K562 (cell line): ENCODE results near the gene MIDN. TPM values are rescaled to one million over a fixed set of nuclear protein-coding genes. Genes with fewer than 3 reads are reported as not detected.
A peak's percentile ranks its signal among the peaks of the same experiment; 100 is the strongest.

Experiments used
- ATAC-seq: fragments of 200-7000 bp; cut with Tn5 transposase; 3 replicates; pipeline ENCODE4 v1.9.1; 2020; ENCODE audit warnings: moderate library complexity
- BruUV-seq: library from RNA; stranded (reverse); fragments of 400-500 nt; replicated peaks from 2 replicates; lab custom pipeline; 2021; lab: Mats Ljungman, UMichigan
- CTCF ChIA-PET: fragments of 300-600 bp; formaldehyde crosslinking; extraction: SDS; loops from one replicate; lab custom pipeline; 2021; ENCODE audit warnings: low intra/inter-chr PET ratio; lab: Yijun Ruan, JAX
- POLR2A ChIA-PET: fragments of 300-600, 350-650 bp; sonication (Branson Sonifier 250); formaldehyde crosslinking; extraction: SDS; loops from one replicate; lab custom pipeline; 2021; ENCODE audit warnings: antibody characterized with exemption, inconsistent platforms; lab: Yijun Ruan, JAX
- DNase-seq, 4 experiments: peaks; one replicate each; pipeline versions ENCODE4 v3.0.0 to v3.0.0-alpha.2; 2011 to 2018; ENCODE audit warnings: low spot score in 3 of 4, mixed read lengths in 3 of 4; ENCODE audit errors: extremely low read depth in 1 of 4
- FAIRE-seq: peaks from 2 replicates; lab custom pipeline; 2011; peaks lifted over from hg19 to GRCh38; lab: Jason Lieb, UNC
- H2AFZ ChIP-seq: 2 replicates; pipeline ENCODE4 v1.6.0; 2011; ENCODE audit warnings: low read depth, low read length, control low read depth, inconsistent platforms
- H3K27ac ChIP-seq: fragments of 200-600 bp; 3 replicates; pipeline ENCODE4 v1.8.0; 2011; ENCODE audit warnings: low read depth, mild to moderate bottlenecking, control low read depth, inconsistent platforms, low read length, moderate library complexity, mixed read lengths; ENCODE audit errors: extremely low read depth
- H3K27me3 ChIP-seq, 2 experiments: fragments of 300-600 bp in 1 of 2; 2 replicates in 1 of 2; 3 replicates in 1 of 2; pipeline versions ENCODE4 v1.6.0 to v1.8.0; 2011; ENCODE audit warnings: inconsistent platforms in 2 of 2, low read length in 2 of 2, mild to moderate bottlenecking in 1 of 2, mixed read lengths in 1 of 2, moderate library complexity in 1 of 2; ENCODE audit not compliant: control insufficient read depth in 2 of 2, insufficient read depth in 2 of 2
- H3K36me3 ChIP-seq: fragments of 300-600 bp; 3 replicates; pipeline ENCODE4 v1.8.0; 2011; ENCODE audit warnings: mild to moderate bottlenecking, low read length, inconsistent platforms; ENCODE audit not compliant: control insufficient read depth, insufficient read depth
- H3K4me1 ChIP-seq, 2 experiments: fragments of 200-600 bp in 1 of 2; replicated peaks in 1 of 2; 2 replicates in 1 of 2; 3 replicates in 1 of 2; pipeline versions ENCODE4 v1.5.1 to v1.8.0; 2011; ENCODE audit warnings: inconsistent platforms in 2 of 2, low read length in 2 of 2, mild to moderate bottlenecking in 1 of 2, mixed read lengths in 1 of 2, moderate library complexity in 1 of 2; ENCODE audit not compliant: control insufficient read depth in 2 of 2, insufficient read depth in 2 of 2
- H3K4me2 ChIP-seq: 2 replicates; pipeline ENCODE4 v1.6.1; 2011; ENCODE audit warnings: low read length, control low read depth, inconsistent platforms, mixed read lengths; ENCODE audit not compliant: insufficient read depth
- H3K4me3 ChIP-seq: fragments of 200-600 bp; sonication (generic), shearing (Covaris generic); 2 replicates; pipeline ENCODE4 v1.5.1; 2016; ENCODE audit warnings: control low read depth, inconsistent platforms
- H3K79me2 ChIP-seq: fragments of 200-600 bp; 3 replicates; pipeline ENCODE4 v1.8.0; 2011; ENCODE audit warnings: low read length, inconsistent platforms; ENCODE audit not compliant: control insufficient read depth, insufficient read depth
- H3K9ac ChIP-seq, 2 experiments: 2 replicates each; pipeline versions ENCODE4 v1.6.0 to v1.6.1; 2011; ENCODE audit warnings: low read depth in 2 of 2, low read length in 2 of 2, control low read depth in 1 of 2, inconsistent platforms in 1 of 2, mild to moderate bottlenecking in 1 of 2, mixed read lengths in 1 of 2; ENCODE audit not compliant: insufficient read depth in 1 of 2
- H3K9me1 ChIP-seq: one replicate; pipeline ENCODE4 v1.6.0; 2011; ENCODE audit warnings: inconsistent platforms, mild to moderate bottlenecking, low read length, moderate library complexity; ENCODE audit not compliant: control insufficient read depth, insufficient read depth
- H3K9me3 ChIP-seq: replicated peaks from 2 replicates; pipeline ENCODE4 v1.5.1; 2011; ENCODE audit warnings: low read depth, low read length, inconsistent platforms; ENCODE audit not compliant: control insufficient read depth, insufficient read depth
- H4K20me1 ChIP-seq: replicated peaks from 2 replicates; pipeline ENCODE4 v1.6.1; 2011; ENCODE audit warnings: low read length, inconsistent platforms, mixed read lengths; ENCODE audit not compliant: control insufficient read depth, insufficient read depth
- BMI1 ChIP-seq: fragments of 150-350 bp; IDR thresholded peaks from 2 replicates; pipeline ENCODE4 v1.6.1; 2014; ENCODE audit warnings: low read length
- CHD2 ChIP-seq: IDR thresholded peaks from 2 replicates; pipeline ENCODE4 v1.6.1; 2011; ENCODE audit warnings: low read depth, low read length
- E2F6 ChIP-seq, 2 experiments: IDR thresholded peaks; 2 replicates each; pipeline ENCODE4 v1.6.1; 2011; ENCODE audit warnings: borderline replicate concordance in 1 of 2, control low read depth in 1 of 2, low read depth in 1 of 2, low read length in 1 of 2, mild to moderate bottlenecking in 1 of 2, mixed read lengths in 1 of 2, moderate library complexity in 1 of 2; ENCODE audit not compliant: insufficient read depth in 1 of 2, insufficient read length in 1 of 2, poor library complexity in 1 of 2, severe bottlenecking in 1 of 2; ENCODE audit errors: extremely low read depth in 1 of 2
- FOXK1 ChIP-seq: sonication (generic); formaldehyde crosslinking; IDR thresholded peaks from 2 replicates; pipeline ENCODE4 v1.8.0; 2022; ENCODE audit warnings: missing genetic modification reagents, mild to moderate bottlenecking, borderline replicate concordance
- KDM5B ChIP-seq: fragments of 200-600 bp; sonication (generic); IDR thresholded peaks from 2 replicates; pipeline ENCODE4 v1.6.1; 2012; ENCODE audit warnings: low read depth, mild to moderate bottlenecking, moderate library complexity, low read length, control low read depth, inconsistent platforms; ENCODE audit not compliant: insufficient replicate concordance
- KLF13 ChIP-seq: fragments of 450-650 bp; IDR thresholded peaks from 2 replicates; pipeline ENCODE4 v1.6.1; 2016; ENCODE audit warnings: missing genetic modification characterization, low read depth, mild to moderate bottlenecking, missing compliant biosample characterization, moderate library complexity, borderline replicate concordance
- POLR2A ChIP-seq: fragments of 450-650 bp; conservative IDR thresholded peaks from 2 replicates; pipeline ENCODE4 v1.6.1; 2016
- POLR2AphosphoS2 ChIP-seq: IDR thresholded peaks from 2 replicates; pipeline ENCODE4 v1.6.1; 2012; ENCODE audit warnings: low read length, improper control_type of control experiment
- RBFOX2 ChIP-seq: fragments of 200-400 bp; formaldehyde crosslinking; IDR thresholded peaks from 2 replicates; pipeline ENCODE4 v1.6.1; 2017; ENCODE audit warnings: low read depth, mild to moderate bottlenecking, low read length, moderate library complexity
- SAP30 ChIP-seq: fragments of 200-600 bp; sonication (generic); IDR thresholded peaks from 2 replicates; pipeline ENCODE4 v1.6.1; 2012; ENCODE audit warnings: borderline replicate concordance, low read depth, mild to moderate bottlenecking, moderate library complexity, low read length, control low read depth, inconsistent platforms; ENCODE audit not compliant: insufficient read depth, poor library complexity, severe bottlenecking
- SMAD4 ChIP-seq: fragments of 250-450 bp; sonication (Bioruptor Pico); conservative IDR thresholded peaks from 2 replicates; pipeline ENCODE4 v1.8.0; 2021; ENCODE audit warnings: inconsistent platforms, mild to moderate bottlenecking, moderate library complexity
- SNRNP70 ChIP-seq: fragments of 200-400 bp; formaldehyde crosslinking; optimal IDR thresholded peaks from 2 replicates; pipeline ENCODE3; 2017; ENCODE audit warnings: low read depth, low read length
- SUPT5H ChIP-seq: fragments of 450-650 bp; IDR thresholded peaks from 2 replicates; pipeline ENCODE4 v1.6.1; 2016
- TEAD2 ChIP-seq: fragments of 450-650 bp; IDR thresholded peaks from 2 replicates; pipeline ENCODE4 v1.6.1; 2016; ENCODE audit warnings: missing genetic modification characterization, control low read depth, missing compliant biosample characterization
- XRCC3 ChIP-seq: fragments of 450-650 bp; IDR thresholded peaks from 2 replicates; pipeline ENCODE4 v1.6.1; 2017; ENCODE audit warnings: mild to moderate bottlenecking, moderate library complexity
- ZBTB34 ChIP-seq: fragments of 250-450 bp; sonication (Bioruptor Pico); IDR thresholded peaks from 2 replicates; pipeline ENCODE4 v1.8.0; 2021; ENCODE audit warnings: mild to moderate bottlenecking, moderate library complexity
- ZNF232 ChIP-seq: sonication (generic); formaldehyde crosslinking; IDR thresholded peaks from 2 replicates; pipeline ENCODE4 v1.8.0; 2022; ENCODE audit warnings: mild to moderate bottlenecking, missing genetic modification reagents
- ZNF41 ChIP-seq: fragments of 250-450 bp; sonication (Bioruptor Pico); conservative IDR thresholded peaks from 2 replicates; pipeline ENCODE4 v1.4.0; 2020; ENCODE audit warnings: mild to moderate bottlenecking
- ZNF644 ChIP-seq: fragments of 200-800 bp; sonication (Bioruptor generic); IDR thresholded peaks from 2 replicates; pipeline ENCODE4 v1.6.1; 2016; ENCODE audit warnings: low read depth, missing genetic modification characterization, missing compliant biosample characterization
- WGBS: fragments of 100-300 bp; shearing (Covaris generic); methylation state at CpG from one replicate; pipeline ENCODE4 v1.1.6; 2016; ENCODE audit warnings: low coverage, mixed read lengths; ENCODE audit not compliant: insufficient coverage; ENCODE audit errors: missing lambda C conversion rate; 5-methylcytosine and 5-hydroxymethylcytosine counted together
- in situ Hi-C: fragments of 300-500 bp; cut with MboI; formaldehyde crosslinking; loops from 4 replicates; pipeline ENCODE4 v1.15.0; 2018; ENCODE audit warnings: inconsistent platforms, mixed read lengths
- intact Hi-C: fragments of 100-400 bp; cut with micrococcal nuclease; formaldehyde crosslinking; loops from 2 replicates; pipeline ENCODE4 v1.14.2; 2022
- polyA plus RNA-seq, 8 experiments: library from polyadenylated mRNA; depleted of rRNA in 4 of 8; stranded (reverse) in 5 of 8; unstranded in 3 of 8; fragments of >200 nt; fragmentation: Nextera tagmentation in 2 of 8; fragmentation: Illumina TruSeq in 1 of 8; extraction: Ambion mirVana in 2 of 8; extraction: Trizol in 1 of 8; gene quantifications; 2 replicates each; pipeline versions ENCODE4 v1.2.1 to v1.2.3, GENCODE V29; 2011 to 2014; ENCODE audit warnings: inconsistent platforms in 1 of 8, missing spikeins in 1 of 8
- total RNA-seq, 7 experiments: library from RNA; depleted of rRNA in 6 of 7; stranded (reverse); fragments of >200 nt in 6 of 7; fragmentation: Illumina TruSeq in 2 of 7; extraction: Trizol in 2 of 7; gene quantifications; 2 replicates each; pipeline versions ENCODE4 v1.2.1 to v1.2.3, GENCODE V29; 2011 to 2021; ENCODE audit warnings: low replicate concordance in 1 of 7

MIDN gene
- total and polyA plus RNA-seq, 9 of the 15 experiments (the other 6 are each of a cell fraction or from before 2014, with no cell fraction given) = 0.17 to 120 (median 10.1) TPM

GRCh38 chr19:1245494-1246264 is 2.7 kb upstream of the MIDN start:
- Histone ChIP-seq H2AFZ (no peak overlapping the region), H3K4me2 (no peak overlapping the region), H3K27ac (peak overlapping the region; percentile 69; the same call in 1 of the 3 replicates), H3K4me1 (peaks cover 47 to 95% of the 10 kb centered on the region in 2 experiments), H4K20me1 (0 out of 2 replicates have a peak, but pooled peaks cover 5% of the 10 kb centered on the region), H3K9me1 (peaks cover 4% of the 10 kb centered on the region), H3K9me3 (no peaks in the 10 kb centered on the region), H3K36me3 (peaks cover 42% of the 10 kb centered on the region; the same call in 2 of the 3 replicates), H3K79me2 (peaks cover 54% of the 10 kb centered on the region), H3K9ac (peak overlapping the region in 1 of 2 experiments; percentile 98; a peak in 2 of 4 replicates), H3K27me3 (no peaks in the 10 kb centered on the region), H3K4me3 (no peak overlapping the region)
- FAIRE-seq = no peak
- intact Hi-C loops = no loop called here
- CTCF ChIA-PET = interaction anchor here (4.5 kb wide), 1 partner anchor 22 kb away, joined by 51 read pairs; no protein-coding TSS in a partner anchor
- ATAC-seq = no peak
- WGBS = 66% methylated on average over 18 of the region's 26 CpGs
- in situ Hi-C loops = loop anchor here (25.0 kb wide), 1 partner anchor 483 kb away; the partner anchor contains the start of gene MISP
- no TSS peak for BruUV-seq
- POLR2A ChIA-PET = interaction anchor here (0.6 to 5.6 kb wide), 3 partner anchors 23 to 31 kb away, joined by 3 to 90 read pairs (median 4); partner anchors contain the start of gene CIRBP
- DNase-seq = no peak
- TF ChIP-seq XRCC3 = no peak
- no peak for TF ChIP-seq TEAD2 (tag)
- peak; percentile 28; the same call in 1 of the 2 replicates for TF ChIP-seq RBFOX2
- TF ChIP-seq POLR2AphosphoS2 = peak; percentile 69; the same call in 1 of the 2 replicates
- peak; percentile 20; the same call in 1 of the 2 replicates for TF ChIP-seq SUPT5H
- TF ChIP-seq POLR2A = peak; percentile 40; the same call in 1 of the 2 replicates
- TF ChIP-seq ZNF644 = no peak
- TF ChIP-seq CHD2 = no peak
- no peak for TF ChIP-seq ZBTB34 (CRISPR knock-in tag)
- no peak for TF ChIP-seq SMAD4 (CRISPR knock-in tag)
- peak in 1 of 2 experiments; percentile 44 for TF ChIP-seq E2F6 (IDR thresholded peaks at IDR 0.05; ENCODE audit: borderline replicate concordance in 1 of 2, extremely low read depth in 1 of 2, insufficient read depth in 1 of 2, insufficient read length in 1 of 2, low read depth in 1 of 2, low read length in 1 of 2, poor library complexity in 1 of 2, severe bottlenecking in 1 of 2)
- TF ChIP-seq SAP30 = peak; percentile 6
- no peak for TF ChIP-seq ZNF41 (CRISPR knock-in tag)
- TF ChIP-seq BMI1 = no peak
- TF ChIP-seq SNRNP70 = no peak
- TF ChIP-seq KDM5B = peak; percentile 21
- TF ChIP-seq ZNF232 (CRISPR knock-in tag) = no peak
- TF ChIP-seq FOXK1 = no peak
- no peak for TF ChIP-seq KLF13 (tag)
